Eye (tissue), 1 donor: ENCODE results near the gene GNS.
"Not testable (repeated sequence)": the region's sequence is repeated elsewhere in the genome, so short reads cannot be mapped to it uniquely, and the experiment has no call there.

ENCODE experiments used
- DNase-seq: peaks from one replicate; pipeline ENCODE4 v3.0.0-alpha.2; 2015

GNS gene

DNA sequence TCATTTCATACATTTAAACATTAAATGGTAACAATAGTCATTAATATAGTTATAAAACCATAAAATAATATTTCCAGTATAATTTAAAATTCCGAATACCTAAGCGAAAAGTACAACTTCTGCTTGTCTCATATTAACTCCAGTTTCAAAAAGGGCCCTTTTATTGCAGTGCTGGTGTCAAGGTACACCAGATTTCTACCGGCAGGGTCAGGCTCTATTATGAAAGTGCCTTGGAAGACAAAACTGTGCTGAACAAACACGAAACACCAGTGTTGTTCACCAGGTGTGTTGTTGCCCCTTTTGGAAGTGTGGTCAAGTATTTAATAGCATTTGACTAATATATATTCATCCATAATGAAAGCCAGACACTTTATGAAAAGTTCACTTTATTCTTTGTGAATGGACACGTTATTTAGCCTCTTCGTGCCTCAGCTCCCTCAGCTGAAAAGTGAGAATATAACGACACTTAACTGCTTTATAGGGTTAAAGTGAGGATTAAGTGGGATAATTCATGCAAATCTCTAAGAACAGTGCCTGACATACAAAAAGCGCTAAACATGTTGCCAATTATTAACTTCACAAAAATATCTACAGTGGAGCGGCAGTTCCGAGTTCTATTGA lies 20.3 kb upstream of the GNS start:
- DNase-seq: no peak

DNA sequence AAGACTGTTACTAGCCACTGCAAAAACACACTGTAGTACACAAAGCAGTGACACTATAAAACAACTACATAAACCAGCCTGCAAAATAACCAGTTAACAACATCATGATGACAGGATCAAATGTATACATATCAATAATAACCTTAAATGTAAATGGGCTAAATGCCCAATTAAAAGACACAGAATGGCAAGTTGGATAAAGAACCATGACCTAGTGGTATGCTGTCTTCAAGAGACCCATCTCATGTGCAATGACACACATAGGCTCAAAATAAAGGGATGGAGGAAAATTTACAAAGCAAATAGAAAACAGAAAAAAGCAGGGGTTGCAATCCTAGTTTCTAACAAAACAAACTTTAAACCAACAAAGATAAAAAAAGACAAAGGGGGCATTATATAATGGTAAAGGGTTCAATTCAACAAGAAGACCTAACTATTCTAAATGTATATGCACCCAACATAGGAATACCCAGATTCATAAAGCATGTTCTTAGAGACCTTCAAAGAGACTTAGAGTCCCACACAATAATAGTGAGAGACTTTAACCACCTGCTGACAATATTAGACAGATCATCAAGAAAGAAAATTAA lies 16.0 kb upstream of the GNS start:
- not testable (repeated sequence) for DNase-seq

DNA sequence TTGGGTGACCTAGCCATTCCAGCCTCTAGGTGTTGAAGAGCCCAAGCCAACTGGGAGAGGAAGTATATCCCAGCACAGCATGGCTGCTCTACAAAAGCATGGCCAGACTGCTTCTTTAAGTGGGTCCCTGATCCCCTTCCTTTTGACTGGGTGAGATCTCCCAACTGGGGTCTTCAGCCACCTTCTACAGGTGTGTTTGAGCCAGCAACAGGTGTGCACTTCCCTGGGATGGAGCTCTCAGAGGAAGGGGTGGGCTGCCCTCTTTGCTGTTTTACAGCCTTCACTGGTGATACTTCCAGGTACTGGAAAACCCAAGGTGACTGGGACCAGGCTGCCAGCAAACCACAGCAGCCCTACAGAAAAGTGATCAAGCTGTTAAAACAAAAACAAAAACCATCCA lies 14.2 kb upstream of the GNS start:
- no peak for DNase-seq

DNA sequence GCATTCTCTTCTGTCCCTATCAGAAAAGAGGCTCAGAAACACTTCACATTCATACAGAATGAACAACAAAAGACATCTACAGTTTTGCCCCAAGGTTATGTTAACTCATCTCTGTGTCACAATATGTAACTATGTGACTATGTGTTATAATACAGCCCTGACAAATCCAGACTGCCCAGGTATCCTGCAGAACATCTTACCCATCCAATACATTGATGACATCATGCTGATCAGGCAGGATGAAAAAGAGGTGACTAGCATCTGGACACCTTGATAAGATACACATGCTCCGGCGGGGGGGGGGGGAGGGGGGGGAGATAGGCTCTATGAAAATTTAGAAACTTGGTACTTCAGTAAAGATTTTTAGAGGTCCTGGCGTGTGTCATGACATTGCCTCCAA lies 8.3 kb upstream of the GNS start:
- DNase-seq: no peak

DNA sequence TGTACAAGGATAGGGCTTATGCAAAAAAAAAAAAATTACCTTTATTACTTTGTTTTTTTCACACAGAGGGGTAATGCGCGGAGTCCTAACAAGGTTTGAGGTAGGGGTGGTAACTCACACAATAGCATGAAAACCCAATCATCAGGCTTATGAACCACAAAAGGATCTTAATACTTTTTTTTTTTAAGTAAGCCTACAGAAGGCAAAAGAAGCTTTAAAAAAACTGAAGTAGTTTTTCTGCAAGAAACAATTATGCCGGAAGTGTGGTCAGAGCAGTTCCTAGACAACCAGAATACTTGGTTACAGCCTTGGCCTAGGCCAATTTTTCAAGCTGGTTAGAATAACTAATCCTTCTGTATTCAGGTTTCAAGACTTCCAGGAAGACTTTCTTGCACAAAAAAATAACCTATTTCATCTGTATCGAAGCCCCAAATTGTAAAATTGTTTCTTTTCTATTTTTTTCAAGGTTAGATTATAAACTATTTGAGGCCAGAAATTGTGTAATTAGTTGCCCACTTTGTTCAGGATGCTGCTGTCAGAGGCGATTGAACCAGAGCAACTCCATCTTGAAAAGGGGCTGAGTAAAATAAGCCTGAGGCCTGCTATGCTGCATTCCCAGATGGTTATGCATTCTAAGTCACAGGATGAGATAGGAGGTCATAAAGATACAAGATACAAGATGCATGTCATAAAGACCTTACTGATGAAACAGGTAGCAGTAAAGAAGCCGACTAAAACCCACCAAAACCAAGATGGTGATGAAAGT lies 1.8 kb upstream of the GNS start:
- DNase-seq: no peak

DNA sequence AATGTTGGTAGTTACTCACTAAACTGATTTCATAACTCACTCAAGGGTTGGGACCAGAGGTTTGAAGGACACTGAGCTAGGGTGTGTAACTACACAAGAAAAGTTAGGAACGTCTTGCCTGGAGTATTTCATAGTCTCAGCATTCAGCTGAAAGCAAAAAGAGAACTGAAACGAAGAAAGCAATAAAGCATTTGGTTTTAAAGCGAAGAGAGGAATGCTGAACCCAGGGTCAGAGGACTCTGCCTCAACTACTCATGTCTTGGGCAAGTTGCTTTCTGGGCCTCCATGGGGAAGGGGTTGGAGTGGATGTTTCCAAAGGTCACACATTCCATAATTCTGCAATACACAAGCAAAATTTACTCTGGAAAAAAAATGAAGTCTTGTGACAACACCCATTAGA lies 1.4 kb downstream of the GNS start:
- DNase-seq: no peak

DNA sequence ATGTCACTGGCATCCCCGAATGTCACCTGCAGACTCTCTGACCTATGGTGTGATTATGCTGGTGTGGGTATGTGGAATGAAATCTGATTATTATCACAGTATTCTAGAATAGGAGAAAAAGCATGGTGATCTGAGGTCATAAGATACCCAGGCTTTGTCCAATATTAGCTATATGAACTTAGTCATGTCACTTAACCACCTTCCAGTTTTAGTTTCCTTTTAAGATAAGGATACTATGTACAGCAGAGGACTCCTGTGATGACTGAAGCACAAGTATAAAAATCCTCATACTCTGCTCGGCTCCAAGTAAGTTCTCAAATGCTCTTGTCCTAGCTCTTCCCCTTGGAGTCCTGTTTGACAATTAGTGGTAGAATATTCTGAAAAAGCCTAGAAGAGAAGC lies 2.8 kb downstream of the GNS start:
- DNase-seq: no peak

DNA sequence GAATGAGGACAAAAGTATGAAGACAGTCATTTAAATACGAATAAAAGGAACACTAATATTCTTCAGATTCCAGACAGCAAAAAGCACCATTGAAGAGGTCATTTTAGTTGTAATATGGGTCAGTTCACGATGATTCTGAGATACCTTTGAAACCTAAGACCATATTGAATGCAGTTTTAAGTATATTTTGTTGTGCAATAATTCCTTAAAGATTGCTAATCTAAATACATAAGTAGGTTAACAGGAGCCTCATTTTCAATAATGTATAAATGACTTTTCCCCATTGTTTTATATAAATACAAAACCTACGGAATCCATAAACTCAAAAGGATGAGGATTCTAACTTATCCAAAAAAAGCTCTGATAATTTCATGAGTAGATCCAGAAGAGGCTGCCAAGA lies 5.8 kb downstream of the GNS start:
- no peak for DNase-seq

DNA sequence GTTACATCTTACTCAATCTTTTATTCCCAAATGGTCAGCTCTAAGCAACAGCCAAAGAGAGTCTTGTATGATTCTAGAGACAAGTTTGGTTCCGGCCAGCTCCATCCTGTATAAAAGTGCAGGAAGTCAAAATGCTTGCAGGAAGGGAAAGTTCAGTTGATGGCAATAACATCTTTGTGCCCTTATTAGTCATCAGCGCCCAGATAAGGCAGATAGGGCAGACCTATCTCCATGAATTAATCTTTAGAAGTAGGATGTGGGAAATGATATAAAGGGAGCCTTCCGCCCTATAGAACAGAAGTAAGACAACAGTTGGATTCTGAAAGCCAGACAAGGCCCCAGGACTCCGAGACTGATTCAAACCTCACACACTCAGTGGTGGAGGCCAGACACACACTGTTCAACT lies 6.4 kb downstream of the GNS start:
- no peak for DNase-seq

DNA sequence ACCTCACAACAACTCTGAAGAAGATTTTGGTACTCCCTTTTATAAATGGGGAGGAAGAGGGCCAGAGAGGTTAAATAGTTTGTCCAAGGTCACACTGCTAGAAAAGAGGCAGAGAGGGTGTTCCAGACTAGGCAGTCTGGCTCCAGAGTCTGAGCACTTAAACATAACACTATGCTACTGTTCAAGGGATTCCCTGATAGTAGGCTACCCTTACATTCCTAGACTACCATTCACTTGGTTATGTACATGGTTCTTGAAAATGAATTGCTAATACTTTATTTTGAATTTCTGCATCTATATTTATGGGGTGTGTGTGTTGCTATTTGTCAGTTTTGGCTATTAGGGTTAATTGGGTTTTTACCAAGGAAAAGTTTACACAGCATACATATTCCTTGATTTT lies 7.2 kb downstream of the GNS start:
- DNase-seq: no peak

DNA sequence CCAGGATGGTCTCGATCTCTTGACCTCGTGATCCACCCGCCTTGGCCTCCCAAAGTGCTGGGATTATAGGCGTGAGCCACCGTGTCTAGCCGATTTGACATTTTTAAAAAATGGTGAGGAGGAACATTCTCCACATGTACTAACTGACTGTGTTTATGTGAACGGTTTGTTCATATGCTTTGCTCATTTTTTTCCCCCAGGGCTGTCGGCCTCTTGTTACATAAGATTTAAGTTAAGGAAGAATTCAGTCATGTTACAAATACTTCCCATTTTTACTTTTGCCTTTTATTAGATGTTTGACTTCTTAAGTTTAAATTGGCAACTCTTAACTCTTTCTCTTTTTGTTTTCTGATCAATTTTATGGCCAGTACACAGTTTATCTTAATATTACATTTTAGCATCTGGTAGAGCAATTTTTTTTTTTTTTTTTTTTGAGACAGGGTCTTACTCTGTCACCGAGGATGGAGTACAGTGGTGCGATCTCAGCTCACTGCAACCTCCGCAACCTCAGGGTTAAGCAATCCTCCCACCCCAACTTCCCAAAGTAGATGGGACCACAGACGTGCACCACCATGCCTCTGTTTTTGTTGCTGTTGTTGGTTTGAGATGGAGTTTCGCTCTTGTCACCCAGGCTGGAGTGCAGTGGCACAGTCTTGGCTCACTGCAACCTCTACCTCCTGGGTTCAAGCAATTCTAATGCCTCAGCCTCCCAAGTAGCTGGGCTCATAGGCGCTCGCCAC lies 9.6 kb downstream of the GNS start:
- no peak for DNase-seq

DNA sequence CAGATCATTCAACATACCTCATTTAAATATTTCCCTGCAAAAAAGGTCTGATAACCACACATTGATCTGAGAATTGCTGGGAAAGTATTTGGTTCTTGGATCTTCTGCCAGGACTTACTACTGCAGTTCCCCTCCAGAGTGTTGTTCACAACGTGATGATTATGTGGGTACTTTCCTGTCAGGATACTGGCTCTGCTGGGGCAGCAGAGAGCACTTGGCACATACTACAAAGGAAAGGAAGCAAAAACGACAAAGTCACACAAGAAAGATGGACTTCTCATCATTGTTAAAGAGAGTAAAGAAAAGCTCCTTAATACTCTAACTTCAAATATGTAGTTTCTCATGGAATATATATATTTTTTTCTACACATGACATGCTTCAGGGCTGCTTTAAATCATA lies 11.5 kb downstream of the GNS start:
- no peak for DNase-seq

DNA sequence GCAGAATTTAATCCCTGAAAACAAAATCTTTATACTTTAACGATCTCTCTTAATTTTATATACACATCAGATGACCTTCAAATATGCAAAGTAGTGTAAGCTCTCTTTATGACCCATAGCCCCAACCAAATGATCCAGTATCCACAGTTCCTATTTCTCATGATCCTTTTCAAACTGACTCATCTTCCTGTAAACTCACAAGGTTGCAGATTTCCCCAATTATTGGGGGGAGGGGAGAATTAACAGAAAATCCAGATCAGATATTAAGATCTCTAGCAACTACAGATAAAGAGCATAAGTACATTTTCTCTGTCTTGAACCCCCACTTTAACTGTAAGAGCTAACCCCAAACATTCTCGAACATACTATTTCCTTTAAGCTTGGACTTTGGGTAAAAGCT lies 12.5 kb downstream of the GNS start:
- DNase-seq: no peak

DNA sequence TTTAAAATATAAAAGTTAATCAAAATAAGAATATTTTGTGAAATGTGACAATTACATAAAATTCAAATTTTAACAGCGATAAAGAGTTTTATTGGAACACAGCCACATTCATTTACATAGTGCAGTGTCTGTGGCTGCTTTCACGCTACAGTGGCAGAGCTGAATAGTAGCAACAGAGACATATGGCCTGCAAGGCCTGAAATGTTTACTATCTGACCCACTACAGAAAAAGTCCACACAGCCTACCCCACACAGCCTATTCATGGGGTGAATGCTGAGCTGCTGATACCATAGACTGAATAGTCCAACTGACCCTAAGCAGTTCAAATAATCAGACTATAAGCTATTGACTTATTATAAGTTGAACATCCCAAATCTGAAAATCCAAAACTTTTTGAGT lies 13.2 kb downstream of the GNS start:
- DNase-seq: no peak

DNA sequence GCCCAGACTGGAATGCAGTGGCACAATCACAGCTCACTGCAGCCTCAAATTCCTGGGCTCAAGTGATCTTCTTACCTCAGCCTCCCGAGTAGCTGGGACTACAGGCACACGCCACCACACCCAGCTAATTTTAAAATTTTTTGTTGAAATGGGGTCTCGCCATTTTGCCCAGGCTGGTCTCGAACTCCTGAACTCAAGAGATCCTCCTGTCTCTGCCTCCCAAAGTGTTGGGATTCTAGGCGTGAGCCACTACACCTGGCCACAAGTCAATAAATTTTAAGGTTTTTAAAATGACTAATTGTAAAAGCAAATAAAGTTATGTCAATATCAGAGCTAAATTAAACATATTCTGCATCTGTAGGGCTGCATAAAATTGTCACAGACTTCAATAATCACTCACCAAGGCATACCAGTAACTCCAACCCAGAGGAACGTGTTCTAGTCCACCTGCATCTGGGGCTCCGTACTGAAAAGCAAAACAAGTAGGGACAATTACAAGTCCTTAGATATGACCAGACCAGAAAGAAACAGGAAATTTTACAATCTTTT lies 13.9 kb downstream of the GNS start:
- DNase-seq: no peak

DNA sequence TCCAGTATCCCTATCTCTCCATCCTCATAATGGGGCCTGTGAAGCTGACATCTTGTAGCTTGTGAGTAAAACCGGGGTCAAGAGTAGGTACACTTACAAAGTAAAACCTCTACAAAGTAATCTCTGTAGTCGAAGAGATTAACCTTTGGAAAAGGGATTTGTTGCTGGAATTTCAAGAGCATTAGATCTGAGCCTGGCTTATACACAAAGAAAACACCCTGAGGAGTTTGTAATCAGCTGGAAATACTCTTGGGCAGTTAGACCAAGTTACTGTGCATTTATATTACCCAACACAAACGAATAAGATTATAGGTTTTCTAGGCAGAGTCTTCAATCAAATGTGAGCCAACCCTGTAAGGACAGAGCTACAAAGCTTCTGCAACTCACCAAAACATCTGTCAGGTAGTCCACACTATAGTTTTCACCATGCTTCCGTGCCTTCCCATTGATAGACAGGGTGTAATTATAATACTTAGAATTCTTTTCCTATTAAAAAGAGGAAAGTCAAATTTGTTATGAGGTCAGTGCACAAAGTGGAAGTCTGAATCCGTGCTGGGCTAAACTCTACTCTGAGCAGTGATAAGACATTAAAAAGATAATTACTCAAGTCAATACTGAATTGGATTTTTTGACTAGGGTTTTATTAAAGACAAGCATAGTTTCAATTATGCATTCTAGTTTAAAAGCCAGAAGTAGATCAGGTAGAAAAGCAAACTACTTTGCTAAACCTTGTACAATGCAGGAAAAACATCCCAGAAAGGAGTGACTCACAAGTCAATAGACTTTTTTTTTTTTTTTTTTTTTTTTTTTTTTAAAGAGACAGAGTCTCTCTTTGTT lies 14.6 kb downstream of the GNS start:
- DNase-seq: no peak

DNA sequence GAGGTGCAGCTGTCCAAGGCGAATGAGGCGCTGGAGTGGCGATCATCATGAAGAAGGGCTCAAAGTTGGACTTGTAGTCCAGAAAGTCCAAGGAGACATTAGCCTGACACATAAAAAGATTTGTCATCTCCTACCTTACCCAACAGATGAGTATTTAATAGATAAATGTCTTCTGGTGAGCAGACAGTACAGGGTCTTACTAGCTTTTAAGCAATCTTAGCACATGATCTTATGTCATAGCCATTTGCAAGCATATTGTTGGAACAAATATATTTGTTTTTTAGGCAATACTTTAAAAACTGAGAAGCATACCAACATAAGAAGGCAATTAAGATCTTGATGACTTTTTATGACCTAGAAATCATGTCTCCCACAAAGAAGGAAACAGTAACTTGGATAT lies 16.0 kb downstream of the GNS start:
- DNase-seq: no peak

DNA sequence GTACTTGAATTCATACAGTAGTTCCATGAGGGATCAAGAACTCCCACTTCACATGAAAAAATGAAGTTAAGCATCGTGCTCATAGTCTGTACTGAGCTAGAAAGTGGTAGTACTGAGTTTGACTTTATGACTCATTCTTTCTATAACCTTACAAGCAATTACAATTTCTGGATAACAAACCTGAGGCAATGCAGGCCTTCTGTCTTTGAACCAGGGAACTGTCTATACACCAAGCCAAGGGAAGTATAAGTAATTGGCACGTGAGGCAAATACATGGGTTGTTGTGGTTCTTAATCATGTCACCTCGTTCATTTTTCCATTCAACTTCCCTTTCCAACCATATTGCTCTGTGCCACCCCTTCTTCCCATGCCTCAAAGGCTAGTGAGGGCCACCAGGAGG lies 16.8 kb downstream of the GNS start:
- no peak for DNase-seq

DNA sequence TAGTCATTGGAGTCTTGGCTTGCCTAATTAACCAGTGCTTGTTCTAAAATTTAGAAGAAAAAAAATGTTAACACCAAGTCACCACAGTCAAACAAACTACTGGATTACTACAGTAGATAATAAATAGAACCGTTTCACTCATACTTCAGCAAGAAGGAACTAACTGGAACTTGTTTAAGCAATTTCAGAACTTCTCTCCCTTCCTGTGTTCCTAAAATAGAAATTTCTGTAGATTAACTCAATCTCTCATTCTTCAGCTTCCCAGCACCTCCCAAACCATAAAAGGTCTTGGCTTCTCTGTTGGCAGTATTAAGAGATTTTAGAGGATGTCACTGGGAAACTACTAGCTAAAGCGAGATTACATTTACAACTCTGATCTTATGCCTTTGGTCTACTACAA lies 18.6 kb downstream of the GNS start:
- DNase-seq: no peak

DNA sequence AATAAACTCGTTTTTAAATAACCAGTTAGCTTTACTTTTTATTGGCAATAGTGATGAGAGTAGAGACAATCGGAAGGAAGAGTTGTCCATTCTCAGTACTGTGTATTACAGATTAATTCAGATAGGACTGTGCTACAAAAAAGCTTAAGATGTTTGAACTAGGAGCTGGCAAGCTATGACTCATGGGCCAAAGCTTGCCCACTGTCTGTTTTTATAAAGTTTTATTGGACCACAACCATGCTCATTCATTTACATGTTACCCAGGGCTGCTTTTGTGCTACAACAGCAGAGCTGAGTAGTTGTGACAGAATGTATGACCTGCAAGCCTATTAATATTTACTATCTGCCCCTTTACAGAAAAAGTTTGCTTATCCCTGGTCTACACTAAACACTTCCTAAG lies 19.4 kb downstream of the GNS start:
- no peak for DNase-seq

DNA sequence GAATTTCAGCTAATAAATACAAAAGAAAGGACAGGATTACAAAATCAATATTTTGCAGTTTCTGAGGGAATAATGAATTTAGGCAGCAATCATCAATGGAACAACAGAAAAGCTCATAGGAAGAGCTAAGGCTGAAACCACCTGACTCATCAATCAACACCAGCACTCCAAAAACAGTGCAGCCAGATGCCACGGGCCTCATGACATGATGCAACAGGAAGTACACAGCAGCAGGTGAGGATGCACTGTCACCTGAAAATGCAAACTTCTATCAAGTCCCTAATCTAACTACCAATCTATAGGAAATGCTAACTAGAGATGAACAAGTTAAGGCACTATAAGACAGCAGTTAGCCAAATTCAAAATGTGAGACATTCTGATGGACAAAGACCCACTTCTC lies 21.7 kb downstream of the GNS start:
- DNase-seq: no peak

DNA sequence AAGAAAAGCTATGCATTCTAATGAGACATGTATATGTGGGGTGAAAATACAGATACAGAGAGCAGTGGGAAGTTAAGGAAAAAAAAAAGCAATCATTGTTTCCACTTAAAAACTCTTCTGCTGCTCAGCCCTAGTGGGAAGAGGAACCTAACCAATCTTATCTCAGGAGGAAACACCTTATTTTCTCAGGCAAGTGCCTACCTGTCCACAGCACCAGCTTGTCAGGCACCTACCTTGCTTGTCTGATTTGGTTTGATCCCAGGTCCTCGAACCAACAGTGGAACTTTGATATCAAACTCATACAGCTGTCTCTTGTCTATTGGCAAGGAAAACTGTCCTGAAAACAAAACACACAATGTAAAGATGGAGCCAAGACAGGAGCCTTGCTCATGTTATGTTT lies 22.4 kb downstream of the GNS start:
- DNase-seq: no peak

DNA sequence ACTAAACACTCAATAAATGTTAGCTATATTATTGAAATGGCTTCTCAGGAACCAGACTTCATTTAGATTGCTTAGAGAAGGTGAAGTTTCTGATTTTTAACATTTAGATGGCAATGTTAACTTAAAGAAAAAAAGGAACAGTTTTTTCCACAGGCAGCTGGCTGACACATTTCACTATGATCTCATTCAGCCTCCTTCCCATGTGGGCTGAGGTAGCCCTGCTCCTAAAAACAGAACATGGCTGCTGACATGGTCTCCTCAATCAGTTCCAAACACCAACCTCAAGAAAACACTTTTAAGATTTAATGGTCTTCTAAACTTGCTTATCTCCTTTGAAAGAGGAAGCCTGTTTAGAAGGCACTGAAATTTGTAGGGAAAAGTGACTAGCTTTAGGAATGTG lies 23.8 kb downstream of the GNS start:
- no peak for DNase-seq
